Osteoblast (primary cell): ENCODE data around the gene HM13. TPM values are rescaled to one million over a fixed set of nuclear protein-coding genes. Genes with fewer than 3 reads are reported as not detected.

Source experiments
- DNase-seq: peaks from one replicate; pipeline ENCODE4 v3.0.0; 2011; ENCODE audit warnings: low spot score, mixed read lengths; ENCODE audit not compliant: insufficient read length; ENCODE audit errors: missing footprints
- H2AFZ ChIP-seq: 2 replicates; pipeline ENCODE4 v1.6.0; 2011; ENCODE audit warnings: mild to moderate bottlenecking, low read length
- H3K27ac ChIP-seq: 2 replicates; pipeline ENCODE4 v1.5.1; 2011; ENCODE audit warnings: mild to moderate bottlenecking, low read depth, low read length, moderate library complexity
- H3K27me3 ChIP-seq: 2 replicates; pipeline ENCODE4 v1.6.0; 2012; ENCODE audit warnings: mild to moderate bottlenecking, control low read depth, inconsistent platforms, low read length, moderate library complexity; ENCODE audit not compliant: insufficient read depth
- H3K36me3 ChIP-seq: 2 replicates; pipeline ENCODE4 v1.5.1; 2011; ENCODE audit warnings: mild to moderate bottlenecking, low read length, control low read depth, moderate library complexity; ENCODE audit not compliant: insufficient read depth
- H3K4me1 ChIP-seq: 2 replicates; pipeline ENCODE4 v1.5.1; 2011; ENCODE audit warnings: mild to moderate bottlenecking, low read length, control low read depth, moderate library complexity; ENCODE audit not compliant: insufficient read depth
- H3K4me2 ChIP-seq: 2 replicates; pipeline ENCODE4 v1.6.0; 2011; ENCODE audit warnings: mild to moderate bottlenecking, low read length; ENCODE audit not compliant: insufficient read depth
- H3K4me3 ChIP-seq: fragments of 200-600 bp; sonication (generic); 3 replicates; pipeline ENCODE4 v1.5.1; 2012; ENCODE audit warnings: mild to moderate bottlenecking, low read length, inconsistent platforms; ENCODE audit not compliant: insufficient read depth
- H3K79me2 ChIP-seq: 2 replicates; pipeline ENCODE4 v1.6.0; 2012; ENCODE audit warnings: mild to moderate bottlenecking, low read length, control low read depth, inconsistent platforms; ENCODE audit not compliant: insufficient read depth
- H3K9me3 ChIP-seq: 2 replicates; pipeline ENCODE4 v1.5.1; 2011; ENCODE audit warnings: low read depth, low read length, control low read depth
- H4K20me1 ChIP-seq: 2 replicates; pipeline ENCODE4 v1.6.0; 2012; ENCODE audit warnings: mild to moderate bottlenecking, low read length, control low read depth; ENCODE audit not compliant: insufficient read depth
- total RNA-seq: library from RNA; depleted of rRNA; stranded (reverse); fragments of >200 nt; gene quantifications from 2 replicates; pipeline ENCODE4 v1.2.3, GENCODE V29; 2012
- TF ChIP-seq, protein P1 (sequence below): IDR thresholded peaks from 2 replicates; pipeline ENCODE4 v1.5.1; 2011; ENCODE audit warnings: mild to moderate bottlenecking, low read depth, low read length, moderate library complexity; ENCODE audit errors: extremely low read depth

HM13 gene
- total RNA-seq, 1 donor: 85.8 TPM

DNA sequence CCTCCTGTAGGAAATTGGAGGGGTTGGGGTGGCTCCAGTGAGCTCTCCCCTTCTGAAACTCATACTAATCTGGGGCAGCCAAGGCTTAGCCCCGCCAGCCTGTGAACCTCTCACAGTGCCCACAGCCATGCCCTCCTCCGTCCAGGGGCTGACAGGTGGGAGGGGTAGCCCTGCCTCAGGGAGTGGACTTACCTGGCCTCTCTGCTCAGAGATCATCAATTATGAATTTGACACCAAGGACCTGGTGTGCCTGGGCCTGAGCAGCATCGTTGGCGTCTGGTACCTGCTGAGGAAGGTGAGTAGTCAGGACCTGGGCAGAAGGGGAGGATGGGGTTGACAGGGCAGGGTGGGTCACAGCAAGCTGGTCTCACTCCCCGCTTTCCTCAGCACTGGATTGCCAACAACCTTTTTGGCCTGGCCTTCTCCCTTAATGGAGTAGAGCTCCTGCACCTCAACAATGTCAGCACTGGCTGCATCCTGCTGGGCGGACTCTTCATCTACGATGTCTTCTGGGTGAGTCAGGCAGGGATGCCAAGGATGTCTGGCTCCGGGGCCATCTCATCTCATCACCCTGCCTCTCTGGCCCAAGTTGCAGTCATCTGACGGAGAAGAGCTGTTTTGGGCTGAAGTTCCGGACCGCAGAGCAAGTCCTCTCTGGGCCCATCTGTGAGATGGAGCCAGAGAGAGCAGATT lies 34.7 kb downstream of the HM13 start:
- H2AFZ ChIP-seq: no peak overlapping the region
- peak; percentile 26 for DNase-seq
- peak overlapping the region; percentile 4 for H3K27ac ChIP-seq
- peaks cover 75% of the 10 kb centered on the region for H3K36me3 ChIP-seq
- no peaks in the 10 kb centered on the region for H3K27me3 ChIP-seq
- H3K9me3 ChIP-seq: no peaks in the 10 kb centered on the region
- TF ChIP-seq, protein P1, sequence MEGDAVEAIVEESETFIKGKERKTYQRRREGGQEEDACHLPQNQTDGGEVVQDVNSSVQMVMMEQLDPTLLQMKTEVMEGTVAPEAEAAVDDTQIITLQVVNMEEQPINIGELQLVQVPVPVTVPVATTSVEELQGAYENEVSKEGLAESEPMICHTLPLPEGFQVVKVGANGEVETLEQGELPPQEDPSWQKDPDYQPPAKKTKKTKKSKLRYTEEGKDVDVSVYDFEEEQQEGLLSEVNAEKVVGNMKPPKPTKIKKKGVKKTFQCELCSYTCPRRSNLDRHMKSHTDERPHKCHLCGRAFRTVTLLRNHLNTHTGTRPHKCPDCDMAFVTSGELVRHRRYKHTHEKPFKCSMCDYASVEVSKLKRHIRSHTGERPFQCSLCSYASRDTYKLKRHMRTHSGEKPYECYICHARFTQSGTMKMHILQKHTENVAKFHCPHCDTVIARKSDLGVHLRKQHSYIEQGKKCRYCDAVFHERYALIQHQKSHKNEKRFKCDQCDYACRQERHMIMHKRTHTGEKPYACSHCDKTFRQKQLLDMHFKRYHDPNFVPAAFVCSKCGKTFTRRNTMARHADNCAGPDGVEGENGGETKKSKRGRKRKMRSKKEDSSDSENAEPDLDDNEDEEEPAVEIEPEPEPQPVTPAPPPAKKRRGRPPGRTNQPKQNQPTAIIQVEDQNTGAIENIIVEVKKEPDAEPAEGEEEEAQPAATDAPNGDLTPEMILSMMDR: no peak
- peak overlapping the region; percentile 90 for H3K4me2 ChIP-seq
- no peak overlapping the region for H3K4me3 ChIP-seq
- peaks cover 50% of the 10 kb centered on the region for H3K79me2 ChIP-seq
- H3K4me1 ChIP-seq: peaks cover 36% of the 10 kb centered on the region
- H4K20me1 ChIP-seq: peaks cover 6% of the 10 kb centered on the region

DNA sequence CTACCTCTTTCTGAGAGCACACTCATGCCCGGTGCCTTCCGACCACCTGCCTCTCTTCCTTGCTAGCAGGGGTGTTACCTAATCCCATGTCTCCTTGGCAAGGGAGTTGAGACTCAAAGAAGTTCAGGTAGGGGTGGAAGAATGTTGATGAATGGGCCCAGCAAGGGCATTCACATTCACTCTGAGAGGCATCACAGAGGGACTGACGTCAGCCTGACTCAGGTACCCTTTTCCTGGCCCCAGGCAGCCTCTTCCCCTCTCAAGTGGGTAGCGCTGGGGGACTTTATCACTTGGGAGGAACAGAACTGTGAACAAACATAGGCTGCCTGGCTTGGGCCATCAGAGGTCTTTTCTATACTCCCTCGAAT lies 35.3 kb downstream of the HM13 start:
- Histone ChIP-seq H3K27me3 (no peaks in the 10 kb centered on the region), H3K4me1 (peaks cover 31% of the 10 kb centered on the region), H3K27ac (peak overlapping the region; percentile 4), H3K9me3 (no peaks in the 10 kb centered on the region), H4K20me1 (peaks cover 6% of the 10 kb centered on the region), H3K4me3 (no peak overlapping the region), H3K79me2 (peaks cover 50% of the 10 kb centered on the region), H3K36me3 (peaks cover 76% of the 10 kb centered on the region), H2AFZ (no peak overlapping the region), H3K4me2 (no peak overlapping the region)
- DNase-seq: peak; percentile 3
- TF ChIP-seq, protein P1: no peak

DNA sequence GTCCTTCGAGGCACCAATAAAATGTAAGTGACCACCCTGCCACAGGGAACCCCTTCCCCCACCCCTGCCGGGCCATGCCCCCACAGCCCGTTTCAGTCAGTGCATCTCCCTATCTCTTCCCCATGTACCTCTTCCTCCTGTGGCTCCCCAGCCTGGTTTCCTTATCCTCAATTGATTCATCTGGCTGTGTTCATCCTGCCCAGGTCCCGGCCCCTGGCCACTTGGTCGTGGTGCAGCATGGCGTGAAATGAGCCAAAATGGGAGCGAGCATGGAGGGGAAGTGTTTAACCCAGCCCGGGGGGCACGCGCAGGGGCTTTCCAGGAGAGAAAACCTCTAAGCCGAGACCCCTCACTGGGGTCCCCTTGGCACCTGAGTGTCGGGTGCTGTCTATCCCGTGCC lies 35.9 kb downstream of the HM13 start:
- Histone ChIP-seq H3K9me3 (no peaks in the 10 kb centered on the region), H4K20me1 (peaks cover 6% of the 10 kb centered on the region), H3K36me3 (peaks cover 78% of the 10 kb centered on the region), H3K4me2 (no peak overlapping the region), H3K27me3 (no peaks in the 10 kb centered on the region), H3K27ac (no peak overlapping the region), H3K4me3 (no peak overlapping the region), H3K79me2 (peaks cover 47% of the 10 kb centered on the region), H2AFZ (no peak overlapping the region), H3K4me1 (peaks cover 25% of the 10 kb centered on the region)
- TF ChIP-seq, protein P1: no peak
- DNase-seq: peak; percentile 6

- TF ChIP-seq, protein P1: no peak
- H4K20me1 ChIP-seq: peaks cover 6% of the 10 kb centered on the region
- no peak overlapping the region for H2AFZ ChIP-seq
- no peak overlapping the region for H3K27ac ChIP-seq
- H3K4me2 ChIP-seq: no peak overlapping the region
- peaks cover 15% of the 10 kb centered on the region for H3K4me1 ChIP-seq
- H3K4me3 ChIP-seq: no peak overlapping the region
- peak; percentile 77 for DNase-seq
- no peaks in the 10 kb centered on the region for H3K27me3 ChIP-seq
- peaks cover 39% of the 10 kb centered on the region for H3K79me2 ChIP-seq
- no peaks in the 10 kb centered on the region for H3K9me3 ChIP-seq
- H3K36me3 ChIP-seq: peaks cover 87% of the 10 kb centered on the region
Measured at GRCh38 chr20:31551163-31552081, 37.2 kb downstream of the HM13 start.
